Measurements from ENCODE around the gene MED23.

The MED23 gene

GRCh38 chr6:131568726-131569125 lies 59.3 kb downstream of the MED23 start:
- TF ChIP-seq CTCF (IDR thresholded peaks at IDR 0.05) = no peak

DNA sequence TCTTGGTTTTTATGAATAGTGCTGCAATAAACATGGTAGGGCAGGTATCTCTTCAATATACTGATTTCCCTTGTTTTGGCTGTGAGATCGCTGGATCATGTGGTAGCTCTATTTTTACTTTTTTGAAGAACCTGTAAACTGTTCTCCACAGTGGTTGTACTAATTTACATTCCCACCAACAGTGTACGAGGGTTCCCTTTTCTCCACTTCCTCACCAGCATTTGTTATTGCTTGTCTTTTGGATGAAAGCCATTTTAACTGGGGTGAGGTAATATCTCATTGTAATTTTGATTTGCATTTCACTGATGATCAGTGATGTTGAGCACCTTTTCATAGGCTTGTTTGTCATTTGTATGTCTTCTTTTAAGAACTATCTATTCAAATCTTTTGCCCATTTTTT lies 63.0 kb downstream of the MED23 start:
- TF ChIP-seq CTCF (IDR thresholded peaks at IDR 0.05) = no peak

GRCh38 chr6:131561925-131562707 lies 65.9 kb downstream of the MED23 start:
- no peak for TF ChIP-seq CTCF (IDR thresholded peaks at IDR 0.05)

GRCh38 chr6:131558922-131559321 lies 69.1 kb downstream of the MED23 start:
- no peak for TF ChIP-seq CTCF (IDR thresholded peaks at IDR 0.05)

DNA sequence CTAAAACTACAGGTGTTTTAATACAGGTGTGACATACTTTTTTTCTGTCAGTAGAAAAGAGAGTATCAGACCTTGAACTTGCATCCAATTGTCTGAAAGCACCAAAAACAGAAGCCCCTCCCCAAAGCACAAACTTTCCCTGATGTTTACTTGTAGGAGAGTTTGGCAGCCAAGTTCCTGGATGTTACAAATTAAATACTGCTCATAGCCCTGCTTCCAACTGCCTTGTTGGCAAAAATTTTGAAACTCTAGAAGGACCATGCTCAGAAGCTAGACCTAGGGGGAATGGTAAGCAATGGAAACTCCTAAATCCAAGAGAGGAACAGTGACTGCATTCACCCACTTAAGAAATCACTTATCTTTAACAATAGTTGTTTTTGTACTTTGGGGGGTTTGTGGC lies 72.0 kb downstream of the MED23 start:
- no peak for TF ChIP-seq CTCF (IDR thresholded peaks at IDR 0.05)

- TF ChIP-seq CTCF (IDR thresholded peaks at IDR 0.05) = no peak
These were observed 75.5 kb downstream of the MED23 start for GRCh38 chr6:131552572-131552971.

GRCh38 chr6:131551902-131552301 lies 76.1 kb downstream of the MED23 start:
- no peak for TF ChIP-seq CTCF (IDR thresholded peaks at IDR 0.05)

DNA sequence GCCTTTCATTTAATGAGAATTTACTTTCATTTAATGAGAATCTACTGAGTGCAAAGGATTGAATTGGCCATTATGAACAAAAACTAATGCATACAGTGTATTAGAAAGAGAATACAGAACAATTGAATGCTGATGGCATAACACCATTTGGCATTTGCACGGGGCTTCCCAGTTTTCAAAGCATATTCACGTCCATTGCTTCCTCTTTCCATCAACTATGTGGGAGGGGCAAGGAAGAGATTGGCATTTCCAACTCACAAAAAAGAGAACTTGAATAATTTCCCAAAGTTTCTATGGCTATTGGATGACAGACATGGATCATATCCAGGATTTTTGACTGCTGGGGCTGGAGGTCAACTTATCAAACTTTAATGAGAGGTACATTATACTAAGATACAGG lies 78.2 kb downstream of the MED23 start:
- no peak for TF ChIP-seq CTCF (IDR thresholded peaks at IDR 0.05)
